Smooth muscle cell of the umbilical artery (primary cell): ENCODE results near the gene TFPT. TPM values are rescaled to one million over a fixed set of nuclear protein-coding genes. Genes with fewer than 3 reads are reported as not detected.

Experiments
- total RNA-seq: library from RNA; depleted of rRNA; stranded (reverse); fragments of >200 nt; gene quantifications from 2 replicates; pipeline ENCODE4 v1.2.3, GENCODE V29; 2014

Gene TFPT
- total RNA-seq = 9.1 and 18.1 TPM in 2 replicates

GRCh38 chr19:54115109-54116063 lies at the start of gene TFPT, which contains the start of gene PRPF31:
Gene TFPT (minus strand): TSS chr19:54115657. CDS start chr19:54115269, 388 bp downstream.
Gene PRPF31 (plus strand): TSS chr19:54115754. CDS start chr19:54118279, 2,525 bp downstream.

DNA sequence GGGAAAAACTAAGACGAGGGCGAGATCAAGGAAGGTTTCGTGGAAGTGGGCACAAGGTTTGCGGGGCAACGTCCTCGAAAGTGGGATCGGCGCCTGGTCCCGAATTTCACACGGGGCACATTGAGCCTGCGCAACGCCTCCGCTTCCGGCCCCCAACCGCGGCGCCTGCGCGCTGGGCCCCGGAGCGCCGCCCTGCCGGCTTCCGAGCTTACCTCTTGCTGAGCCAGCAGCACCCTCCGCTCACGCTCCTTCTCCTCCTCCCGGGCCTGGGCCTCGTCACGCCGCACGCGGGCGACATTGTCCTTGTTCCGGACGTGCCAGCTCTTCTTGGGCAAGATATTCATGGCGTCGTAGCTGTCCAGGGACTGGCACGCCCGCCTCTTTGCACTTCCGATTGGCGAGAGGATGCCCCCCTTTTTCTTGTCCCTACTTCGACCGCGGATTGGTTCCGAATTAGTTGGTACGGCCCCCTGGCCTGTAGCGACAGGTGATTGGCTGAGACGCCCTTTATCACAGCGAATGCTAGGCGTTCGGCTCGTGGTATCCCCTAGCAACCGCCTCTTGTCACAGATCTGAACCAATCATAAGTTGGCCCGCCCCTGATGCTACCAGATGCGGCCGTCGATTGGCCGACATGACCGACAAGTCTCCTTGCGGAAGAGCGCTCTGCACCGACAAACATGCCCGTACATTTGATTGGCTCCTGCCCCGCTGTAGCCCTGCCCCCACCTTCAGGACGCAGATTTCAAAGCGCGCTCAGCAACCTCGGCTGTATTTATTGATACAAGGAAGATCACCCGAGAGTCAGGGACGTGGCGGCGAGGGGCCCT lies 44.1 kb upstream of the TFPT start, which contains the start of gene LENG1:
TSS of gene LENG1 (minus strand) at position 370 of the 830 bp plus-strand sequence. CDS start at position 344, 26 bp downstream.

GRCh38 chr19:54137699-54138488 lies 22.4 kb upstream of the TFPT start, which contains the start of gene CNOT3:
Gene CNOT3 (plus strand): TSS chr19:54137762. CDS start chr19:54142979, 5,217 bp downstream.

DNA sequence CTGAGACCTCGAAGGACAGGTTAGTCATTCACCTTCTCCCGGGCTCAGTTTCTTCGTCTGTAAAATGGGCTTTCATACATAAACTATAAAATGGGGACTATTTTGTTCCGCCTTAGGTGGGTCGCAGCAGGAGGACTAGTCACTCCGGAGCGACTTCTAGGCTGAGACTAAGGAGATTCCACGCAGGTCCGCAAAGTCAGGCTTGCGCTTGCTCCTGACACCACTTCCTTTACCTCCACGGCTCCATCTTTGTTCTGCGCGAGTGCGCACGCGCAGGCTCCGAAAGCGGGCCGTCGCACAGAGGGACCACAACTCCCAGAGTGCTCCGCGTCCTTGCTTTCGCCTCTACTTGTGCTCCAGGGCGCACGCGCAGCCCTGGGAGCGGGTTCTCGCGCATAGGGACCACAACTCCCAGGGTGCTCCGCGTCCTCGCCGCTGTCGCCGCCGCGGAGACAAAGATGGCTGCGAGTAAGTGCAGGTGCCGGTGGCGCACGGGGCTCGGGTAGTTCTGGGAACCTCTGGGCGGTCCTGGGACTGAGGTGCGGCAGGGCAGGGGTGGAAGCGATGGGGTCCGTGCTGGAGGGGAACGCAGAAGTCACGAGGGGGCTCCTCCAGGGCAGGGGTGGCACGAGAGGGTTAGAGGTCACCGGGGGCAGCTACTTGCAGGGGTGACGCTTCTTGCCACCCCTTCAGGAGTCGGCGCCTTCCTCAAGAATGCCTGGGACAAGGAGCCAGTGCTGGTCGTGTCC lies 12.9 kb downstream of the TFPT start, which contains the start of gene NDUFA3:
TSS of gene NDUFA3 (plus strand) at position 435 of the 749 bp plus-strand sequence. CDS start at position 459, 24 bp downstream.

GRCh38 chr19:54100561-54100960 lies 14.9 kb downstream of the TFPT start, which contains the start of gene OSCAR:
Gene OSCAR (minus strand): TSS chr19:54100803. CDS start chr19:54100792, 11 bp downstream.

DNA sequence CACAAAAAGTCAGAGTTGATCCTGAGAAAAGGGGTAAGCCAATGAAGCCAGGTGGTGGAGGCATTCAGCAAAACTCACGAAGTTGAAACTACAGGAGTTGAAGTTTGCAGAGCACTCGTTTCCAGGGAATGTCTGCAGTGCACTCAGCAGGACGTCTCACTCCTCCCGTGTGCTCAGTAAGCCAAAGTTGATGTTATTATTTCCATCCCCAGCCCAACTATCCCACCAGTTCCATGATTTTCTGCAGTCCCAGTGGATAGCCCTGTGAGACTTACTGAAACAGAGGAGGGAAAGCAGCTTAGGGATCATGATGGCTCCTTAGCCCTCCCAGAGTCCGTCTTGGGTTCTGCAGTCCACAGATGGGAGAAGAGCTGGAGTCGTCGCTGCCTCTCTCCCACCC lies 34.4 kb downstream of the TFPT start, which contains the start of gene TARM1:
TSS of gene TARM1 (minus strand) at position 334 of the 400 bp plus-strand sequence. CDS start at position 309, 25 bp downstream.

DNA sequence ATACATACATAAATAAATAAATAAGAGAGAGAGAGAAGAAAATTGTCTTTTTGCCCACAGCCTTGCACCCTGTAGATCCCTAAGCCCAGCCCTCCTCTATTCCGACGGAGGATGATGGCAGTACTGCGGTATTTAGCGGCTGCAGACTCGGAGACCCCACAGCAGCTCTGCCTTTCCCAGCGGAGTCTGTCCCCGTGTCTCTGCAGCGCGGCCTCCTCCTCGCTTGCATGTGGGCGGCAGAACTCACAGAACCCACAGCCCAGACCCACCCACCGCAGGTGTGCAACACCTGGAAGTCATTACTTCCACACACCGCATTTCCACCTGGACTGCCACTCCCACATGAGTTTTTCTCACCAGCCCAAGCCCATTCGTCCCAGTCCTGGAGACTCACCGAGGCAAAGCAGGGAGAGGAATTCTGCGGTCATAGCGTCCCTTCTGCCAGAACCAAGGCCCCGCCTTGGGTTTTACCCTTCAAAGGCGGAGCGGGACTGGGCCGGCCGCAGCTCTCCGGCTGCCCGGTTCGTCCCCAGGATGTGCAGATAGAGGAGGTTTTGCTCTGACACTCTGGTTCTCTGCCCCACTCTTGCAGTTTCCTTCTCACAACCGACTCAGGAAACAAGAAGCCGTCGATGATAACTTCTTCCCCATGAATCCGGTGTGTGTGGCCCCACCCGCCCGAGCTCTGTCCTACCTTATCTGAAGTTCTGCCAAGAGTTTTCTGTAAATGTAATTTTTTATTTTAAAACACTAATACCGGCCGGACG lies 51.9 kb downstream of the TFPT start, which contains the start of gene VSTM1:
TSS of gene VSTM1 (minus strand) at position 548 of the 767 bp plus-strand sequence. CDS start at position 428, 120 bp downstream.

Other genes with a start within 250 kb of the TFPT start
- gene MYADM, start 247.8 kb downstream of the TFPT start, total RNA-seq = 8.9 and 21.8 TPM in 2 replicates
- gene PRKCG, start 233.5 kb downstream of the TFPT start, total RNA-seq = 0.30 TPM in 1 of 2 replicates, not detected in the other
- 1.1 and 4.2 TPM in 2 replicates for gene CACNG7, start 206.4 kb downstream of the TFPT start, total RNA-seq
- gene CACNG8, start 152.7 kb downstream of the TFPT start, total RNA-seq = 0.23 and 0.59 TPM in 2 replicates
- not detected in 2 replicates for gene CACNG6, start 124.0 kb downstream of the TFPT start, total RNA-seq
- gene VSTM1, start 51.8 kb downstream of the TFPT start, total RNA-seq = not detected in 2 replicates
- gene TARM1, start 34.3 kb downstream of the TFPT start, total RNA-seq = not detected in 2 replicates
- 0.78 TPM in 1 of 2 replicates, not detected in the other for gene OSCAR, start 14.9 kb downstream of the TFPT start, total RNA-seq
- 8.8 and 9.5 TPM in 2 replicates for gene NDUFA3, start 12.8 kb downstream of the TFPT start, total RNA-seq
- 37.1 and 60.9 TPM in 2 replicates for gene PRPF31, start 97 bp upstream of the TFPT start, total RNA-seq
- 13.1 and 25.5 TPM in 2 replicates for gene CNOT3, start 22.1 kb upstream of the TFPT start, total RNA-seq
- gene LENG1, start 44.1 kb upstream of the TFPT start, total RNA-seq = 4.6 and 5.3 TPM in 2 replicates
- gene TMC4, start 57.5 kb upstream of the TFPT start, total RNA-seq = under 0.01 and 0.60 TPM in 2 replicates
- 59.7 and 112 TPM in 2 replicates for gene MBOAT7, start 73.9 kb upstream of the TFPT start, total RNA-seq
- gene TSEN34, start 75.7 kb upstream of the TFPT start, total RNA-seq = 65.0 and 78.9 TPM in 2 replicates
- gene RPS9, start 85.2 kb upstream of the TFPT start, total RNA-seq = 753 and 1,564 TPM in 2 replicates
- not detected in 2 replicates for gene LILRB3, start 107.3 kb upstream of the TFPT start, total RNA-seq
- gene LILRA6, start 127.1 kb upstream of the TFPT start, total RNA-seq = not detected in 2 replicates
- not detected in 2 replicates for gene LILRB5, start 141.6 kb upstream of the TFPT start, total RNA-seq
- gene LILRB2, start 165.5 kb upstream of the TFPT start, total RNA-seq = not detected in 2 replicates
- not detected in 2 replicates for gene LILRA5, start 197.5 kb upstream of the TFPT start, total RNA-seq
- gene LILRA4, start 223.5 kb upstream of the TFPT start, total RNA-seq = not detected in 2 replicates
- gene LAIR1, start 249.3 kb upstream of the TFPT start, total RNA-seq = not detected in 2 replicates